Right atrium auricular region (tissue), 2 donors: ENCODE measurements around the gene FATE1. TPM values are rescaled to one million over a fixed set of nuclear protein-coding genes. Genes with fewer than 3 reads are reported as not detected.

Experiments used
- DNase-seq: peaks from one replicate; pipeline ENCODE4 v3.0.0-alpha.2; 2019; ENCODE audit warnings: low spot score
- H3K27ac ChIP-seq, 2 donors: fragments of 200-600 bp; sonication (generic); 1 replicate in 1 of 2; 2 replicates in 1 of 2; pipeline ENCODE4 v1.5.1; 2016 to 2019
- H3K27me3 ChIP-seq, 2 donors: fragments of 200-600 bp; sonication (generic); one replicate each; pipeline versions ENCODE4 v1.5.1 to v1.6.0; 2017 to 2019
- H3K36me3 ChIP-seq: fragments of 200-600 bp; sonication (generic); one replicate; pipeline ENCODE4 v1.5.1; 2016
- H3K4me1 ChIP-seq, 2 donors: fragments of 200-600 bp; sonication (generic); one replicate each; pipeline versions ENCODE4 v1.5.1 to v1.6.0; 2017 to 2019
- H3K4me3 ChIP-seq, 2 donors: fragments of 200-600 bp; sonication (generic); 1 replicate in 1 of 2; 2 replicates in 1 of 2; pipeline ENCODE4 v1.5.1; 2017 to 2019; ENCODE audit warnings: mild to moderate bottlenecking in 1 of 2, moderate library complexity in 1 of 2
- H3K9me3 ChIP-seq, 2 donors: fragments of 200-600 bp; sonication (generic); one replicate each; pipeline ENCODE4 v1.5.1; 2019
- total RNA-seq, 2 donors: library from RNA; depleted of rRNA; stranded (reverse); fragments of >200 nt; gene quantifications; one replicate each; pipeline ENCODE4 v1.1.0, GENCODE V29; 2016
- TF ChIP-seq, protein P1 (sequence below), 2 donors: fragments of 200-600 bp; sonication (generic); IDR thresholded peaks; one replicate each; pipeline ENCODE4 v1.5.1; 2019; ENCODE audit warnings: antibody characterized with exemption in 2 of 2

Gene FATE1
- total RNA-seq, 2 donors from 2014 or later = not detected

DNA sequence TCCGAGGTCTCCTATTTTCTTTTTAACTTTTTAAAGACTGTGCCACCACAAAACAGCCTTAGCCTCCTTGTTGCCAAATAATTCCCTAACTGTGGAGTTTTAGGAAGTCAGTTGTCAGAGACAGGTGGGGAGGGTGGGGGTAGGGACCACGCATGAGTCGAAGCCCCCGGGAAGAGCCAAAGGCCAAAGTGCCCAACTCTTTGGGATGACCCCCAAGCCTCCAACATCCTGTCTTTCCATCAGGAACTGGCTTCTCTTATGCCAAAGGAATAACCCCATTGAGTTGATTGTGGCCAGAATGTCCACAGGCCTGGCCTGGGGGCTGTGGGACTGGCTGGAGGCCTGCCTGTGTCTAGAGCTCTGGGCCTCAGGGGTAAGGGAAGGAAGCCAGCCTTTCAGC lies 14.8 kb upstream of the FATE1 start:
- TF ChIP-seq, protein P1, sequence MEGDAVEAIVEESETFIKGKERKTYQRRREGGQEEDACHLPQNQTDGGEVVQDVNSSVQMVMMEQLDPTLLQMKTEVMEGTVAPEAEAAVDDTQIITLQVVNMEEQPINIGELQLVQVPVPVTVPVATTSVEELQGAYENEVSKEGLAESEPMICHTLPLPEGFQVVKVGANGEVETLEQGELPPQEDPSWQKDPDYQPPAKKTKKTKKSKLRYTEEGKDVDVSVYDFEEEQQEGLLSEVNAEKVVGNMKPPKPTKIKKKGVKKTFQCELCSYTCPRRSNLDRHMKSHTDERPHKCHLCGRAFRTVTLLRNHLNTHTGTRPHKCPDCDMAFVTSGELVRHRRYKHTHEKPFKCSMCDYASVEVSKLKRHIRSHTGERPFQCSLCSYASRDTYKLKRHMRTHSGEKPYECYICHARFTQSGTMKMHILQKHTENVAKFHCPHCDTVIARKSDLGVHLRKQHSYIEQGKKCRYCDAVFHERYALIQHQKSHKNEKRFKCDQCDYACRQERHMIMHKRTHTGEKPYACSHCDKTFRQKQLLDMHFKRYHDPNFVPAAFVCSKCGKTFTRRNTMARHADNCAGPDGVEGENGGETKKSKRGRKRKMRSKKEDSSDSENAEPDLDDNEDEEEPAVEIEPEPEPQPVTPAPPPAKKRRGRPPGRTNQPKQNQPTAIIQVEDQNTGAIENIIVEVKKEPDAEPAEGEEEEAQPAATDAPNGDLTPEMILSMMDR (IDR thresholded peaks at IDR 0.05) = no peak
- Histone ChIP-seq H3K9me3 (no peaks in the 10 kb centered on the region), H3K4me1 (no peaks in the 10 kb centered on the region), H3K27me3 (no peaks in the 10 kb centered on the region), H3K27ac (no peak overlapping the region), H3K4me3 (no peak overlapping the region), H3K36me3 (no peaks in the 10 kb centered on the region)
- DNase-seq = no peak

DNA sequence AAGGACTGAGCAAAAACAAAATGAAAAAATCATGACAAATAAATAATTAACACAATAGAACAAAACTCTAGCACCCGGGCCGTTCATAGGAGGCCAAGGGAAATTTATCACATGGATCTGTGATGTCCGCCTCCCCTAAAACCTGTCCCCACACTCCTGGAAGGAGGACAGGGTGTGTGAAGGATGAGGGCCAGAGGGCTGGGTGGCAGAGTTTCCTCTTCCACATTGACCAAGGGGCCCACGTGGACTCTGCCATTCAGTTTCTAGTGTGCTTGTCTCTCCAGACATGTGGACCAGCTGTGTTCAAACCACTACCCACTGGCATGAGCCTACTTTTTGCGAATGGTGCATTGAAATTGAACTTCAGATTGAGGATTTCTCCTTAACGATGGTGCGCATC lies 14.3 kb upstream of the FATE1 start:
- Histone ChIP-seq H3K27ac (no peak overlapping the region), H3K4me3 (no peak overlapping the region), H3K9me3 (no peaks in the 10 kb centered on the region), H3K27me3 (no peaks in the 10 kb centered on the region), H3K36me3 (no peaks in the 10 kb centered on the region), H3K4me1 (no peaks in the 10 kb centered on the region)
- DNase-seq = no peak
- TF ChIP-seq, protein P1 (IDR thresholded peaks at IDR 0.05) = no peak

DNA sequence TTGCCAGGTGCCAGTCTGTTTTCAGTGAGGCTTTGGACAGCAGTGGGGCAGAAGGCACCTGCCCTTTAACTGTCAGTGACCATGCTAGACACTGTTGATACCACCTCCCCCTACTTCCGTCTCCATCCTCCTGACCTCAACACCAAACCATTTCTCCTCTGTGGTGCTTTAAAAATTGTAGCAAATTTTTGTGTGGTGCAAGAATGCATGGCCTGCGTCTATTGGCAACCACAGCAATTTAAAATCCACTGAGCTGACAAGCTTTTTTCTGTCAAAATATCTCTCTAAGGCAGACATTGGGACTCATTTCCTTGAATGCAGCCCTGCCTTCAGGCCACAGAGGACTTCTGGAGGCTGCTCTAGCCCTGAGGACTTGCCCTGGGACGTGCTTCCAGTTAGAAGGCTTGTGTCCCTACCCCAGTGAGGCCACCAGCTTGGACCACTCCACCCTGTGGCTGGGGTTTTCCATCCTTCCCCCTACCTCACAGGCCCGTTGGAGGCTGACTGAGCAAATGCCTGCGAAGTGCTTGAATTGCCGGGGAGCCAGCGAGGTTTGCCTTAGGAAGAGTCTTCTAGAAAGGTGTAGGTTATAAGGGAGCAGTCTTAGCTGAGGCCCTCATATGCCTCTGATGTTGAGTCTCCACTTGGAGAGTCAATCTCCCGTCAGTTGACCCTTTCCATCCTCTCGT lies 13.7 kb upstream of the FATE1 start:
- DNase-seq = no peak
- Histone ChIP-seq H3K36me3 (no peaks in the 10 kb centered on the region), H3K27ac (no peak overlapping the region), H3K27me3 (no peaks in the 10 kb centered on the region), H3K4me3 (no peak overlapping the region), H3K4me1 (no peaks in the 10 kb centered on the region), H3K9me3 (no peaks in the 10 kb centered on the region)
- TF ChIP-seq, protein P1 (IDR thresholded peaks at IDR 0.05) = no peak

DNA sequence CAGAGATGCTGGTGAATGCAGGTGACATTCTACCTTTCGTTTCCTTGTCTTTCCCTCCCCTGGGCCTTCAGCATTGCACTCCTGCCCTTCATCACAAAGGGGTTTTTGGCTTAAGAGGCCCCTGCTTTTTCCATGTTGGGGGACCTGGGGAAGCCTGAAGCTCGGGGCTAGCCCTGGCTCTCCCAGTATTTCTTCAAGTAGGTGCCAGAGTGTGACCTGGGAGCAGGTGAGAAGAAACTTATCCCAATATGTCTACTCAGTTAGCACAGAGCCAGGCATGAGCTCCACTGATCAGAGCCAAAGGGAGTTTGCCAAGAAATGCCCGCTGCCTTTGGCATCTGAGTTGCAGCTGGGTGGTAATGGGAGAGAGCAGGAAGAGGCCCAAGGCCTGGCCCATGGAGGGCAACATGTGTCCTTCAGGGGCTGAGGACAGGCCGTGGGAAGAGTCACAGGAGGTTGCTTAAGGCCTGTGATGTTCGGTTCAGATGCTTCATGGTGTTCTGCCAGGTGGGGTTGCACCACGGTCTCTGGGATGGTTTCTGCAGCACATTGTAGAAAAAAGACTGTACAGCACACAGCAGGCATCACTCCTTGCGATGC lies 13.0 kb upstream of the FATE1 start:
- H3K9me3 ChIP-seq = no peaks in the 10 kb centered on the region
- no peak overlapping the region for H3K27ac ChIP-seq

DNA sequence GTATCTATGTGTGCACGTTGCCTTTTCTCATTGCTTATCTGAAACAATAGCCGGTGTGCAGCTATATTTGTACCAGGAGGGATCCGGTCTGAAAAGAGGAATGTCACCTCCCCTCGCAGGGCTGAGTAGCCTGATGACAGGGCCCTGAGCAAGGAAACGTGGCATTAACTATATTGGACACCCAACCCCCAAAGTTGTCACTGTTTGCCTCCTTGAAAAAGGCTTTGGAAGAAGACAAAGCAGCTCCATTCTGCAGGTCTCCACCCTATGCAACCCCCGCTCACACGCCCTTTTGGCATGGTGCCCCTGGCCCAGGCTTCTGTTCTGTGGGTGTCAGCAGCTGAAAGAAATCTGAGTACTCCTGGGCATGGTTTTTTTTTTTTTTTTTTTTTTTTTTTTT lies 12.3 kb upstream of the FATE1 start:
- Histone ChIP-seq H3K36me3 (no peaks in the 10 kb centered on the region), H3K9me3 (no peaks in the 10 kb centered on the region), H3K27ac (no peak overlapping the region), H3K27me3 (no peaks in the 10 kb centered on the region), H3K4me1 (no peaks in the 10 kb centered on the region), H3K4me3 (no peak overlapping the region)
- DNase-seq = no peak
- TF ChIP-seq, protein P1 (IDR thresholded peaks at IDR 0.05) = no peak

More for the DNA sequence above, 13.0 kb upstream of the FATE1 start:
- Histone ChIP-seq H3K27me3 (no peaks in the 10 kb centered on the region), H3K36me3 (no peaks in the 10 kb centered on the region), H3K4me1 (no peaks in the 10 kb centered on the region), H3K4me3 (no peak overlapping the region)
- DNase-seq = no peak
- TF ChIP-seq, protein P1 (IDR thresholded peaks at IDR 0.05) = no peak
